Right lobe of liver (tissue), 6 donors: Measurements from ENCODE around the gene FOXK2. TPM values are rescaled to one million over a fixed set of nuclear protein-coding genes. Genes with fewer than 3 reads are reported as not detected.

Experiments used
- ATAC-seq, 4 donors: fragments of 200-7000 bp; cut with Tn5 transposase; one replicate each; pipeline ENCODE4 v1.9.1; 2020; ENCODE audit warnings: mild to moderate bottlenecking in 4 of 4, moderate library complexity in 4 of 4
- DNase-seq, 3 donors: peaks; one replicate each; pipeline ENCODE4 v3.0.0-alpha.2; 2020
- H3K27ac ChIP-seq, 3 donors: fragments of 200-600 bp; one replicate each; pipeline ENCODE4 v1.8.0; 2022
- H3K27me3 ChIP-seq, 2 donors: fragments of 200-600 bp; one replicate each; pipeline ENCODE4 v1.8.0; 2022
- H3K36me3 ChIP-seq, 4 donors: fragments of 200-600 bp; sonication (generic) in 1 of 4; one replicate each; pipeline versions ENCODE4 v1.5.1 to v1.8.0; 2017 to 2022; ENCODE audit warnings: control low read depth in 1 of 4
- H3K4me1 ChIP-seq, 4 donors: fragments of 200-600 bp; sonication (generic) in 1 of 4; one replicate each; pipeline versions ENCODE4 v1.5.1 to v1.8.0; 2017 to 2022; ENCODE audit warnings: control low read depth in 1 of 4
- H3K4me3 ChIP-seq, 3 donors: fragments of 200-600 bp; one replicate each; pipeline ENCODE4 v1.8.0; 2022
- H3K9me3 ChIP-seq, 4 donors: fragments of 200-600 bp; sonication (generic) in 1 of 4; one replicate each; pipeline versions ENCODE4 v1.5.1 to v1.8.0; 2017 to 2022; ENCODE audit warnings: control low read depth in 1 of 4
- CTCF ChIP-seq, 4 donors: fragments of 200-600 bp in 3 of 4; fragments of 450-650 bp in 1 of 4; IDR thresholded peaks; one replicate each; pipeline versions ENCODE4 v1.5.1 to v1.8.0; 2016 to 2022; ENCODE audit warnings: antibody characterized with exemption in 4 of 4, mild to moderate bottlenecking in 2 of 4
- POLR2A ChIP-seq: fragments of 450-650 bp; IDR thresholded peaks from one replicate; pipeline ENCODE4 v1.6.1; 2017; ENCODE audit warnings: antibody characterized with exemption, mild to moderate bottlenecking
- WGBS: methylation state at CpG from one replicate; pipeline ENCODE4 v1.1.6; 2018; ENCODE audit warnings: low coverage, low lambda C conversion rate; ENCODE audit not compliant: insufficient coverage; ENCODE audit errors: missing lambda C conversion rate; 5-methylcytosine and 5-hydroxymethylcytosine counted together
- intact Hi-C, 2 donors: fragments of 100-400 bp; cut with DNase I; formaldehyde crosslinking; loops; one replicate each; pipeline versions ENCODE4 v1.11.2 to v1.14.1; 2022
- total RNA-seq, 6 experiments: library from RNA; depleted of rRNA in 2 of 6; stranded (reverse); fragments of >200 nt in 2 of 6; fragmentation: NEBNext Ultra II Directional in 3 of 6; extraction: Animal tissue kit (Norgen Biotek cat#: 25700) in 3 of 6; gene quantifications; one replicate each; pipeline versions ENCODE4 v1.1.0 to v1.2.4, GENCODE V29; 2016 to 2023
- donor health status: DM: no; HTN: yes; CAD: no.
- donor health status: DM: no; HTN: no; CAD: no.
- donor health status: DM: no; HTN: no; CAD: no.
- donor health status: DM: no; HTN: yes; CAD: no.
- donor health status: DM: no; HTN: yes; CAD: no.

Gene FOXK2
- total RNA-seq, 6 experiments from 2014 or later, result 14.1 to 20.5 (median 16.1) TPM

GRCh38 chr17:82594571-82594970, 75.0 kb downstream of the FOXK2 start:
- Histone ChIP-seq H3K27ac (no peak overlapping the region), H3K9me3 (no peaks in the 10 kb centered on the region), H3K4me3 (no peak overlapping the region), H3K4me1 (peaks cover 0 to 9% (median 4%) of the 10 kb centered on the region in 4 donors), H3K27me3 (no peaks in the 10 kb centered on the region), H3K36me3 (peaks cover 0 to 18% (median 2%) of the 10 kb centered on the region in 4 donors)
- ATAC-seq (no peak), DNase-seq (peak in 1 of 3 donors; percentile 26)
- 100% methylated on average over 3 of the region's 11 CpGs for WGBS
- TF ChIP-seq POLR2A (no peak), CTCF (IDR thresholded peaks at IDR 0.05) (no peak)
- intact Hi-C loops, result no loop called here

GRCh38 chr17:82595893-82596292, 76.4 kb downstream of the FOXK2 start:
- Histone ChIP-seq H3K4me3 (no peak overlapping the region), H3K27me3 (no peaks in the 10 kb centered on the region), H3K4me1 (peaks cover 0 to 9% (median 4%) of the 10 kb centered on the region in 4 donors), H3K36me3 (peaks cover 0 to 29% (median 2%) of the 10 kb centered on the region in 4 donors), H3K9me3 (no peaks in the 10 kb centered on the region), H3K27ac (no peak overlapping the region)
- WGBS, result 90% methylated on average over 2 of the region's 21 CpGs
- intact Hi-C loops, result no loop called here
- DNase-seq (no peak), ATAC-seq (no peak)
- TF ChIP-seq CTCF (IDR thresholded peaks at IDR 0.05), result no peak
- no peak for TF ChIP-seq POLR2A

- Histone ChIP-seq H3K36me3 (peaks cover 0 to 32% (median 2%) of the 10 kb centered on the region in 4 donors), H3K27me3 (no peaks in the 10 kb centered on the region), H3K9me3 (no peaks in the 10 kb centered on the region), H3K4me3 (no peak overlapping the region), H3K4me1 (peaks cover 0 to 9% (median 4%) of the 10 kb centered on the region in 4 donors), H3K27ac (no peak overlapping the region)
- intact Hi-C loops, result no loop called here
- WGBS, result 67% methylated on average over 2 of the region's 16 CpGs
- TF ChIP-seq POLR2A, result no peak
- TF ChIP-seq CTCF (IDR thresholded peaks at IDR 0.05), result no peak
- peak in 1 of 3 donors; percentile 37 for DNase-seq
- no peak for ATAC-seq
Measured at GRCh38 chr17:82596296-82596695, 76.8 kb downstream of the FOXK2 start.

DNA sequence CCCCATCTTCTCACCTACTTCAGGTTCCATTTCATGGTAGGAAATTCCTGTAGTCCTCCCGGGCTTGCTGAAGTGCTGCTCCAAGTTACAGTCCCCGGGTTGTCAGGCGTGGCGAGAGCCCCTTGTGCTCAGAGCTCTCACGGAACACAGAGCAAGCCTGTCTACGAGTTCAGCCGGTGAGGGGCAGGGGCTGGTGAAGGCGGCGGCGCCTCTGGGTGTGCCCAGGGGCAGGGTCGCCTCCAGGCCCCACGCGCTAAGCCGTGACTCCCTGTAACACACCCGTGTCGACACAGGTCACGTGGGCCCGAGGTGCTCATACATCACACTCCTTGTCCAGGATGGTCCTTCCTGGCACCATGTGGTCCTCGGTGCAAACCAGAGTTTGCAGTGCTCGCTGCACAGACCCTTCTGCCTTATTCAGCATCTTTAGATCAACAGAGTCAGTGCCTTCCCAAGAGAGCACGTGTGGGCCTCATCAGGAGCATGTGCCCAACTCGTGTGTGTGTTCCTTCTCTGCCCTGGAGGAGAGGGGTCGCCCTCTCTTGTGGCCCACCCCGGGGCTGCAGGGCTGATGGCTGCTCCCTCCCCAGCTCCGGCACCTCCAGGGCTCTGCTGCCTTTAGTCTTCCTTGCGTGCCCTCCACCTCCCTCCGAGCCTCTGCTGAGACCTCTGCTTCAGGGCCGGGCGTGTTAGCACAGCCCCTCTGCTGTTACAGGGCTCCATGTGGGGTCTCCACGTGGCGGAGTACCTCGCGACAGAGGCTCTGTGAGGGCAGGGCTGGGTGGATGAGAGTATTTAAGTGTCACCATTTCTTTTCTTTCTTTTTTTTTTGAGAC, 77.5 kb downstream of the FOXK2 start:
- ATAC-seq, result no peak

More for the DNA sequence above, 77.5 kb downstream of the FOXK2 start:
- Histone ChIP-seq H3K27me3 (no peaks in the 10 kb centered on the region), H3K9me3 (no peaks in the 10 kb centered on the region), H3K4me3 (no peak overlapping the region), H3K4me1 (peaks cover 0 to 9% (median 4%) of the 10 kb centered on the region in 4 donors), H3K27ac (no peak overlapping the region), H3K36me3 (peaks cover 1 to 40% (median 6%) of the 10 kb centered on the region in 4 donors)
- WGBS, result 96% methylated on average over 4 of the region's 33 CpGs
- DNase-seq, result no peak
- TF ChIP-seq POLR2A (no peak), CTCF (IDR thresholded peaks at IDR 0.05) (no peak)
- intact Hi-C loops, result no loop called here
